A549 (cell line): ENCODE data around the gene ADNP2.

Experiments used
- CEBPB ChIP-seq, 2 experiments: fragments of >200 bp in 1 of 2; sonication (Bioruptor Twin) in 1 of 2; formaldehyde crosslinking in 1 of 2; IDR thresholded peaks; 2 replicates each; pipeline ENCODE4 v1.6.1; 2012 to 2016
- CTCF ChIP-seq: fragments of >200 bp; sonication (Bioruptor Twin); formaldehyde crosslinking; IDR thresholded peaks from 3 replicates; pipeline ENCODE4 v1.5.1; 2016
- ESRRA ChIP-seq: fragments of 150-350 bp; IDR thresholded peaks from 2 replicates; pipeline ENCODE4 v1.6.1; 2014; ENCODE audit warnings: mild to moderate bottlenecking, low read length, borderline replicate concordance
- PHF8 ChIP-seq: fragments of 200-600 bp; sonication (generic); IDR thresholded peaks from 2 replicates; pipeline ENCODE4 v1.6.1; 2016; ENCODE audit warnings: low read depth, mild to moderate bottlenecking, antibody characterized with exemption, moderate library complexity, borderline replicate concordance
- POLR2A ChIP-seq: IDR thresholded peaks from 2 replicates; pipeline ENCODE4 v1.6.1; 2012; ENCODE audit warnings: mild to moderate bottlenecking, low read length
- REST ChIP-seq: fragments of 200-600 bp; sonication (generic); IDR thresholded peaks from 2 replicates; pipeline ENCODE4 v1.6.1; 2016; ENCODE audit warnings: antibody characterized with exemption, mild to moderate bottlenecking, moderate library complexity

GRCh38 chr18:80119111-80119510, 10.0 kb downstream of the ADNP2 start:
- TF ChIP-seq POLR2A (no peak), CTCF (no peak), PHF8 (no peak), CEBPB (IDR thresholded peaks at IDR 0.05) (no peak), REST (no peak), ESRRA (no peak)
